ENCODE results near the gene SPRYD3.

GRCh38 chr12:53068811-53069585 lies 10.2 kb downstream of the SPRYD3 start:
- TF ChIP-seq CTCF (conservative IDR thresholded peaks at IDR 0.05; ENCODE audit: low read depth, low read length) (no peak), EZH2phosphoT487 (IDR thresholded peaks at IDR 0.05; ENCODE audit: borderline replicate concordance, low read length) (no peak), EZH2 (IDR thresholded peaks at IDR 0.05; ENCODE audit: low read length, unreplicated experiment) (no peak)

All from PC-3 (cell line).